SJCRH30 (cell line): Measurements from ENCODE around the gene DECR2. TPM values are rescaled to one million over a fixed set of nuclear protein-coding genes. Genes with fewer than 3 reads are reported as not detected.
"Not testable (repeated sequence)": the region's sequence is repeated elsewhere in the genome, so short reads cannot be mapped to it uniquely, and the experiment has no call there.

Experiments
- DNase-seq, 2 experiments: peaks; one replicate each; pipeline ENCODE4 v3.0.0-alpha.2; 2015 to 2020
- H3K27ac ChIP-seq: fragments of 250-450 bp; sonication (Bioruptor Pico); 2 replicates; pipeline ENCODE4 v1.5.1; 2020; ENCODE audit warnings: mild to moderate bottlenecking, moderate library complexity
- H3K27me3 ChIP-seq: fragments of 250-450 bp; sonication (Bioruptor Pico); 2 replicates; pipeline ENCODE4 v1.5.1; 2020; ENCODE audit warnings: mild to moderate bottlenecking, moderate library complexity
- H3K36me3 ChIP-seq: fragments of 250-450 bp; sonication (Bioruptor Pico); 2 replicates; pipeline ENCODE4 v1.5.1; 2020; ENCODE audit warnings: mild to moderate bottlenecking, moderate library complexity
- H3K4me1 ChIP-seq: fragments of 250-450 bp; sonication (Bioruptor Pico); 2 replicates; pipeline ENCODE4 v1.5.1; 2020; ENCODE audit warnings: mild to moderate bottlenecking, moderate library complexity
- H3K4me3 ChIP-seq: fragments of 250-450 bp; sonication (Bioruptor Pico); 2 replicates; pipeline ENCODE4 v1.5.1; 2020; ENCODE audit warnings: mild to moderate bottlenecking, moderate library complexity
- H3K9me3 ChIP-seq: fragments of 250-450 bp; sonication (Bioruptor Pico); replicated peaks from 2 replicates; pipeline ENCODE4 v1.5.1; 2020; ENCODE audit warnings: mild to moderate bottlenecking, moderate library complexity
- total RNA-seq: library from RNA; depleted of rRNA; stranded (reverse); fragments of >200 nt; shearing (Covaris generic); gene quantifications from 2 replicates; pipeline ENCODE4 v1.2.3, GENCODE V29; 2014

The DECR2 gene
- total RNA-seq, 1 experiment from 2014 or later: 5.7 TPM

- H3K4me3 ChIP-seq, DNase-seq, H3K27me3 ChIP-seq, H3K36me3 ChIP-seq, H3K9me3 ChIP-seq, H3K27ac ChIP-seq: not testable (repeated sequence)
- peaks cover 17% of the 10 kb centered on the region for H3K4me1 ChIP-seq
Measured at GRCh38 chr16:362702-362999, 39.0 kb upstream of the DECR2 start.

GRCh38 chr16:363110-363765 is 38.4 kb upstream of the DECR2 start:
- H3K9me3 ChIP-seq: no peaks in the 10 kb centered on the region
- peaks cover 17% of the 10 kb centered on the region for H3K4me1 ChIP-seq
- no peaks in the 10 kb centered on the region for H3K27me3 ChIP-seq
- no peak overlapping the region for H3K27ac ChIP-seq
- no peak overlapping the region for H3K4me3 ChIP-seq
- DNase-seq: no peak
- H3K36me3 ChIP-seq: 0 out of 2 replicates have a peak, but pooled peaks cover 5% of the 10 kb centered on the region

DNA sequence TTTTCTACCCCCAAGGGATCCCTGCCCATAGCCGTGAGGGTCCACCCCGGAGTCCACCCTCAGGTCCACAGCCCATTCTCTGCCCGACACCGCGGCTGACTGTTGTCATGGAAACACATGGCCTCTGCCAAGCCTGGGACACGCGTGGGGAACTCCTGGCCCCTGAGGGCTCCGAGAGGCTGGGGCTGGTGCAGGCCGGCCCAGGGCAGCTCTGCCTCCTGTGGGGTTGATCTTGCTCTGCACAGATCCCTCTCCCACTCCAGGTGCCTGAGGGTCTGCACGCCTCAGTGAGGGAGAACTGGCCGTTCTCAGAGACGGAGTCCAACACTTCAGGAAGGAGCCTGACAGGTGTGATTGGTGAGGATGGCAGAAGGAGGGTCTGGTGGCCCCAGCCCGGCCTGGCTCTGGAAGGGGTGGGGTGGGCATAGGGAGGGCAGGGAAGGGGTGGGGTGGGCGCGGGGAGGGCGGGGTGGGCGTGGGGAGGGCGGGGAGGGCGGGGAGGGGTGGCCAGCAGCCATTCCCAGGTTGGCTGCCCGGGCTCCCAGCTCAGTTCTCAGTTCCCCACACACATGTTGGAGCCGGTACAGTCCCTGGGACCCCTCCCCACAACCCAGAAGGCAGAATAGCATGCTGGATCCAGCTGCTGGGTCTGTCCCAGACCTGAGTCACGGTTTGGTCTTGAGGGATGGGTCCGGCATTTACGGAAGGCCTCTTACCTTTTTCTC is 37.8 kb upstream of the DECR2 start:
- H3K36me3 ChIP-seq: 0 out of 2 replicates have a peak, but pooled peaks cover 5% of the 10 kb centered on the region
- H3K27me3 ChIP-seq: no peaks in the 10 kb centered on the region
- no peak overlapping the region for H3K4me3 ChIP-seq
- DNase-seq: no peak
- H3K27ac ChIP-seq: no peak overlapping the region
- H3K9me3 ChIP-seq: no peaks in the 10 kb centered on the region
- peaks cover 17% of the 10 kb centered on the region for H3K4me1 ChIP-seq

- no peaks in the 10 kb centered on the region for H3K9me3 ChIP-seq
- no peak for DNase-seq
- H3K27ac ChIP-seq: no peak overlapping the region
- 0 out of 2 replicates have a peak, but pooled peaks cover 5% of the 10 kb centered on the region for H3K36me3 ChIP-seq
- H3K4me3 ChIP-seq: no peak overlapping the region
- H3K27me3 ChIP-seq: no peaks in the 10 kb centered on the region
- H3K4me1 ChIP-seq: peaks cover 8% of the 10 kb centered on the region
Measured at GRCh38 chr16:364595-365491, 36.8 kb upstream of the DECR2 start.

DNA sequence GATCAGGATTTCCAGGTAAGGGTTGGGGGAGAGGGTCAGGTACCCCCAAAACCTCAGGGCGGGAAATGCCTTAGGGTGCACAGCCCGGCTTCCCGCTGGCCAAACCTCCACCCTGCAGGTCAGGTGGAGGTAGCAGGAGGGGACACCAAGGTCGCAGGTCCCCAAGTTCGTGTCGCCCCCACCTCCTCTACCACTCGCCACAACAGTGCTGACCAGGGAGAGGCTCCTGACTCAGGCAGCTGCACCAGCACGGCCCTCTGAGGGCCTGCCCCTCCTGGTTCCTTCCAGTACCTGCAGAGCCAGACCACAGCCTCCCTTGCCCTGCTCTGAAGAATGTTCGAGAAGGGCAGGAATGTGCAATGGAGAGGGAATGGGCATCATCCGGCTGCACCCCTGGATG is 35.2 kb upstream of the DECR2 start:
- H3K36me3 ChIP-seq: 0 out of 2 replicates have a peak, but pooled peaks cover 5% of the 10 kb centered on the region
- peaks cover 9% of the 10 kb centered on the region for H3K4me1 ChIP-seq
- no peaks in the 10 kb centered on the region for H3K9me3 ChIP-seq
- no peak overlapping the region for H3K27ac ChIP-seq
- DNase-seq: no peak
- no peaks in the 10 kb centered on the region for H3K27me3 ChIP-seq
- no peak overlapping the region for H3K4me3 ChIP-seq

GRCh38 chr16:367333-367903 is 34.3 kb upstream of the DECR2 start:
- Histone ChIP-seq H3K4me1 (peaks cover 10% of the 10 kb centered on the region), H3K9me3 (no peaks in the 10 kb centered on the region), H3K27me3 (no peaks in the 10 kb centered on the region), H3K36me3 (0 out of 2 replicates have a peak, but pooled peaks cover 5% of the 10 kb centered on the region), H3K4me3 (no peak overlapping the region), H3K27ac (no peak overlapping the region)
- DNase-seq: no peak

DNA sequence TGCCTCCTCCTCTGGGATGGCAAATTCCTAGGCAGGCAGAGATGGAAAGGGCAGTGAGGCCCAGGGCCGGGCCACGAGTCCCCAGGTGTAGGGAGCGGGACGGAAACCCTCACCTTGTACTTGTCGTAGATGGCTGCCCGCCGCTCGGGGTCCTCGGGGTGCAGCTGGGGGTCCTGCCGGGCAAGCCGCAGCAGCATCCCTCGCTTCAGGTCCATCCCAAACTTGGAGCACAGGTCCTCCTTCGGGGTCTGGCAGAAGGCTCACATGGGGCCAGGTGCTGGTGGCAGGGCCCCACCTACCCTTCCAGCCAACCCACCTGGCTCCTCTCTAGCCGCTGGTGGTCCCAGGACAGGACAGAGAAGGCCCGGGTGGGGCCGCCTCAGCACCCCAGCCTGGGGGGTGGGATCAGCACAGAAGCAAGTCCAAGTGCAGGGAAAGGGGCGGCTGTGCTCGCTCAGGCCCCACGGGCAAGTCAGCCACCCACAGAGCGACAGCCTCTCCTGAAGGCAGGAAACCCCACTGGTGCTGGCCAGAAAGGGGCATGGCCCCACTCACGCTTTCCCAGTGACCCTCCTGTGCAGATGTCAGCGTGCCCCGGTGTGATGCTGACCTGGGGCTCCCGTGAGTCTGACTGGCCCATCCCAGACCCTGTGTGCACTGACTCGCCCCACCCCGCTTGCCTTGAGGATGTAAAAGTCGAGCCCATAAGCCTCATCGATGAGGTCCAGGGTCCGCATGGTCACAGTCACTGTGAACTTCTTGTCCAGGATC is 33.1 kb upstream of the DECR2 start:
- no peaks in the 10 kb centered on the region for H3K9me3 ChIP-seq
- 0 out of 2 replicates have a peak, but pooled peaks cover 5% of the 10 kb centered on the region for H3K36me3 ChIP-seq
- H3K27ac ChIP-seq: no peak overlapping the region
- H3K4me1 ChIP-seq: peaks cover 10% of the 10 kb centered on the region
- H3K4me3 ChIP-seq: no peak overlapping the region
- no peaks in the 10 kb centered on the region for H3K27me3 ChIP-seq
- no peak for DNase-seq

DNA sequence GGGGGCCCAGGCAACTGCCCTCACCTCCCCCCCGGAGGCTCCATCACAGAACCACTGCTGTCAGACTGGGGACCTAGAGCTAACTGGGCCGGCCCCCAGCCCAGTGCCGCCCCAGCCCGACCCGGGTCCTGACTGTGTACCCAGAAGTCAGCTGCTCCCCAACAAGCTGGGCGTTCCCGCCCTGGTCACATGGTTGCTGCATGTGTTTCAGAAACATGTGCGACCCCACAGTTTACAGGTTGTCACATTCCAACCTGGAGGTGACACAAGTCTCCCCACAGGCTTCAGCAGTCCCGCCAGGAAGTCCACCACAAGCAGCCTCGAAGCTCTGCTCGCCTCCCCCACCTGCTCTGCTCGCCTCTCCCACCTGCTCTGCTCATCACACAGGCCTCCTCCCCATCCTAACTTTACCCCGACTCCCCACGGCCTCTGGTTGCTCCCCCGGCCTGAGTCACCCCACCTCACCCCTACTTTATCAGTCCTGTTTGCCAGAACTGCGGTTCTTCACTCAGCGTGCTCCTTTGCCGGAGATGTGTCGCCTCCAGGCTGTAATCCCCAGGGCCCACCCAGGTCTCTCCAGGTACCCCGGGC is 32.3 kb upstream of the DECR2 start:
- Histone ChIP-seq H3K9me3 (no peaks in the 10 kb centered on the region), H3K27me3 (no peaks in the 10 kb centered on the region), H3K27ac (no peak overlapping the region), H3K36me3 (0 out of 2 replicates have a peak, but pooled peaks cover 5% of the 10 kb centered on the region), H3K4me3 (no peak overlapping the region), H3K4me1 (peaks cover 10% of the 10 kb centered on the region)
- no peak for DNase-seq

DNA sequence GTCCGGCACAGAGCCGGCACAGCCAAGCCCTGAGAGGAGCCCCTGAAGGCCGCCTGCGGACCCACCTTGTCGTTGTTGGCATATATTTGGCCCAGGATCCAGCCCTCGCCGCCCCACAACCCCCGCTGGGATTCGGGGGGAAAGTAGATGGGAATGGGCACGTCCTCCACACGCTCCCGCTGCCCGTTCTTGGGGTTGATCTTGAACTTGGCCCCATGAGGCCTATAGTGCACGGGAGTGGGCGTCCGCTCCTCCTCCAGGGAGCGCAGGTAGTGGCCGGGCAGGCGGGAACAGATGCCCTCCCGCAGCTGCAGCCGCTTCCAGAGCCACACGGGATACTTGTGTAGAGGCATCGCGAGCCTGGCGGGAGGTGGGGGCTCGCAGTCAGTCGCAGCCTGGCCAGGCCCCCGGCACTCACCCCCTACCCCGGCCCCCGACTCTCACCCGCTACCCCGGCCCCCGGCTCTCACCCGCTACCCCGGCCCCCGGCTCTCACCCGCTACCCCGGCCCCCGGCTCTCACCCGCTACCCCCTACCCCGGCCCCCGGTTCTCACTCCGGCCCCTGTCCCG is 31.7 kb upstream of the DECR2 start:
- H3K36me3 ChIP-seq: peaks cover 5% of the 10 kb centered on the region; the same call in 1 of the 2 replicates
- no peak for DNase-seq
- peaks cover 10% of the 10 kb centered on the region for H3K4me1 ChIP-seq
- H3K27ac ChIP-seq: no peak overlapping the region
- H3K9me3 ChIP-seq: no peaks in the 10 kb centered on the region
- H3K27me3 ChIP-seq: no peaks in the 10 kb centered on the region
- H3K4me3 ChIP-seq: no peak overlapping the region

DNA sequence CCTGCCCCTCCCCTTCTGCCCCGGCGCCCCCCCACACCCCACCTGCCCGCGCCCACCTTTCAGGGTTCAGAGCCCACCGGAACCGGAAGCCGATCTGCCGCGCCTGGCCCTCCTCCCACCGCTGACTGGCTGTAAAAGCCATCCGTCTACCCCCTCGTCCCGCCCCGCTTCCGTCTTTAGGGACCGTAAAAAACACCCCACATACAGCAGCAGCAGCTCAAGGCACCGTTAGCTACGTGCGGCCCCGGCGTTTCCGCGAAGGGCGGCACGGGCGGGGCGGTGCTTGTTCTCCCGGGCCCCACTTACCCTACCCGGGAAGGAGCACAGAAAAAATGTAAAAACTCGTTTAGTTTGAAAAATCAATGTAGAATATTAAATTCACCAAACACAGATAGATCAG is 31.2 kb upstream of the DECR2 start, which contains the start of gene MRPL28:
Gene MRPL28 (minus strand): TSS at position 96 of the 400 bp plus-strand sequence. CDS start 320 bp downstream, outside the sequence.
- peak within 1 kb of the TSS; percentile 35; the same call in 1 of the 2 replicates for H3K27ac ChIP-seq

GRCh38 chr16:370979-371514 is 30.6 kb upstream of the DECR2 start:
- peak overlapping the region; percentile 35; the same call in 1 of the 2 replicates for H3K27ac ChIP-seq
- H3K27me3 ChIP-seq: no peaks in the 10 kb centered on the region
- no peaks in the 10 kb centered on the region for H3K9me3 ChIP-seq
- peaks cover 10% of the 10 kb centered on the region for H3K4me1 ChIP-seq
- no peak for DNase-seq
- H3K4me3 ChIP-seq: peak overlapping the region; percentile 52
- H3K36me3 ChIP-seq: peaks cover 7% of the 10 kb centered on the region; the same call in 1 of the 2 replicates

More for the DNA sequence above, 31.2 kb upstream of the DECR2 start, which contains the start of gene MRPL28:
- Histone ChIP-seq H3K4me1 (peaks cover 10% of the 10 kb centered on the region), H3K27me3 (no peaks in the 10 kb centered on the region), H3K9me3 (no peaks in the 10 kb centered on the region), H3K36me3 (peaks cover 7% of the 10 kb centered on the region; the same call in 1 of the 2 replicates), H3K4me3 (peak within 1 kb of the TSS; percentile 52)
- peak; percentile 93 to 96 for DNase-seq

- H3K4me1 ChIP-seq: peaks cover 10% of the 10 kb centered on the region
- H3K27ac ChIP-seq: no peak overlapping the region
- no peaks in the 10 kb centered on the region for H3K27me3 ChIP-seq
- H3K9me3 ChIP-seq: no peaks in the 10 kb centered on the region
- DNase-seq: peak; percentile 57 to 58
- peaks cover 10% of the 10 kb centered on the region; the same call in 1 of the 2 replicates for H3K36me3 ChIP-seq
- no peak overlapping the region for H3K4me3 ChIP-seq
Measured at GRCh38 chr16:371515-372301, 30.0 kb upstream of the DECR2 start.
